SKM-1 treated with dmso at 0.1 percent for 144 hours (cell line): ENCODE data around the gene ARFIP1.

Experiments used
- DNase-seq: peaks from one replicate; lab custom pipeline; 2025; ENCODE audit not compliant: unreplicated experiment; lab: John Stamatoyannopoulos, UW

The ARFIP1 gene

GRCh38 chr4:152937336-152938236 is 157.8 kb downstream of the ARFIP1 start:
- no peak for DNase-seq

- no peak for DNase-seq
Measured at GRCh38 chr4:152938237-152938947, 158.6 kb downstream of the ARFIP1 start.

GRCh38 chr4:152939621-152940020 is 159.9 kb downstream of the ARFIP1 start:
- DNase-seq: no peak

GRCh38 chr4:152940461-152940860 is 160.7 kb downstream of the ARFIP1 start:
- DNase-seq: no peak

GRCh38 chr4:152941411-152941810 is 161.7 kb downstream of the ARFIP1 start:
- DNase-seq: no peak

- no peak for DNase-seq
Measured at GRCh38 chr4:152942346-152942745, 162.6 kb downstream of the ARFIP1 start.

- no peak for DNase-seq
Measured at GRCh38 chr4:152943672-152944071, 163.9 kb downstream of the ARFIP1 start.

GRCh38 chr4:152944666-152945320 is 165.0 kb downstream of the ARFIP1 start:
- DNase-seq: no peak

- DNase-seq: no peak
Measured at GRCh38 chr4:152945639-152946038, 165.9 kb downstream of the ARFIP1 start.

- DNase-seq: no peak
Measured at GRCh38 chr4:152946446-152946845, 166.7 kb downstream of the ARFIP1 start.

- DNase-seq: no peak
Measured at GRCh38 chr4:152947311-152947710, 167.6 kb downstream of the ARFIP1 start.

GRCh38 chr4:152949930-152950329 is 170.2 kb downstream of the ARFIP1 start:
- no peak for DNase-seq

GRCh38 chr4:152950402-152951274 is 170.9 kb downstream of the ARFIP1 start:
- DNase-seq: no peak

- DNase-seq: no peak
Measured at GRCh38 chr4:152951348-152951747, 171.6 kb downstream of the ARFIP1 start.

- DNase-seq: no peak
Measured at GRCh38 chr4:152953514-152953913, 173.8 kb downstream of the ARFIP1 start.

- DNase-seq: no peak
Measured at GRCh38 chr4:152954741-152955140, 175.0 kb downstream of the ARFIP1 start.

GRCh38 chr4:152956147-152956546 is 176.4 kb downstream of the ARFIP1 start:
- DNase-seq: no peak

GRCh38 chr4:152956650-152957436 is 177.1 kb downstream of the ARFIP1 start:
- DNase-seq: no peak

- DNase-seq: no peak
Measured at GRCh38 chr4:152957437-152958171, 177.8 kb downstream of the ARFIP1 start.
